ENCODE results near the gene PCP4L1.

GRCh38 chr1:161290779-161291178 lies 32.2 kb downstream of the PCP4L1 start:
- TF ChIP-seq EZH2 (optimal IDR thresholded peaks at IDR 0.05; ENCODE audit: low read depth, low read length) = no peak
- TF ChIP-seq CTCF (IDR thresholded peaks at IDR 0.05; ENCODE audit: low read length) = no peak

Data from MM.1S (cell line).